IMR-90 (cell line): ENCODE measurements around the gene FAM83B. TPM values are rescaled to one million over a fixed set of nuclear protein-coding genes. Genes with fewer than 3 reads are reported as not detected.

ENCODE experiments used
- ATAC-seq: fragments of 200-7000 bp; cut with Tn5 transposase; 2 replicates; pipeline ENCODE4 v1.9.1; 2020; ENCODE audit warnings: low read depth, mild to moderate bottlenecking, moderate library complexity
- BruUV-seq: library from RNA; stranded (reverse); fragments of 400-500 nt; replicated peaks from 2 replicates; lab custom pipeline; 2021; lab: Mats Ljungman, UMichigan
- CTCF ChIA-PET: fragments of 300-600 bp; formaldehyde crosslinking; extraction: SDS; loops from one replicate; lab custom pipeline; 2021; ENCODE audit warnings: antibody characterized with exemption; lab: Yijun Ruan, JAX
- POLR2A ChIA-PET: fragments of 300-600 bp; sonication (Branson Sonifier 250); formaldehyde crosslinking; loops from one replicate; lab custom pipeline; 2022; ENCODE audit warnings: antibody characterized with exemption; ENCODE audit not compliant: unreplicated experiment; lab: Charles Lee
- DNase-seq: peaks from one replicate; pipeline ENCODE4 v3.0.0; 2013
- H2AFZ ChIP-seq: replicated peaks from 2 replicates; pipeline ENCODE3; 2013; ENCODE audit warnings: low read length, mild to moderate bottlenecking; ENCODE audit not compliant: poor library complexity
- H2AK5ac ChIP-seq: 2 replicates; pipeline ENCODE4 v1.6.1; 2013; ENCODE audit warnings: low read depth, low read length, inconsistent platforms
- H2AK9ac ChIP-seq: replicated peaks from 2 replicates; pipeline ENCODE3; 2013; ENCODE audit warnings: mild to moderate bottlenecking, low read depth, low read length, moderate library complexity; ENCODE audit not compliant: poor library complexity
- H2BK120ac ChIP-seq: 2 replicates; pipeline ENCODE4 v1.6.1; 2013; ENCODE audit warnings: low read depth, low read length, inconsistent platforms
- H2BK15ac ChIP-seq: 3 replicates; pipeline ENCODE4 v1.6.1; 2013; ENCODE audit warnings: low read depth, low read length, inconsistent platforms
- H2BK20ac ChIP-seq: 2 replicates; pipeline ENCODE4 v1.6.1; 2013; ENCODE audit warnings: low read depth, mild to moderate bottlenecking, inconsistent platforms, low read length, moderate library complexity
- H2BK5ac ChIP-seq: 2 replicates; pipeline ENCODE4 v1.6.1; 2013; ENCODE audit warnings: mild to moderate bottlenecking, low read depth, low read length, inconsistent platforms; ENCODE audit not compliant: poor library complexity, severe bottlenecking
- H3K14ac ChIP-seq: replicated peaks from 2 replicates; pipeline ENCODE4 v1.6.1; 2013; ENCODE audit warnings: low read depth, low read length, inconsistent platforms
- H3K18ac ChIP-seq: 2 replicates; pipeline ENCODE4 v1.6.1; 2013; ENCODE audit warnings: low read depth, low read length, control low read depth
- H3K23ac ChIP-seq: 2 replicates; pipeline ENCODE4 v1.6.1; 2013; ENCODE audit warnings: low read depth, low read length, inconsistent platforms
- H3K27ac ChIP-seq: 2 replicates; pipeline ENCODE4 v1.5.1; 2013; ENCODE audit warnings: mild to moderate bottlenecking, control low read depth, low read length; ENCODE audit not compliant: insufficient read depth
- H3K27me3 ChIP-seq: 2 replicates; pipeline ENCODE4 v1.6.1; 2013; ENCODE audit warnings: low read length; ENCODE audit not compliant: control insufficient read depth, insufficient read depth
- H3K36me3 ChIP-seq: 2 replicates; pipeline ENCODE4 v1.6.1; 2013; ENCODE audit warnings: low read length, mixed read lengths; ENCODE audit not compliant: control insufficient read depth, insufficient read depth
- H3K4ac ChIP-seq: 2 replicates; pipeline ENCODE4 v1.6.1; 2013; ENCODE audit warnings: low read depth, low read length, inconsistent platforms
- H3K4me1 ChIP-seq: 2 replicates; pipeline ENCODE4 v1.6.1; 2013; ENCODE audit warnings: low read length, mixed read lengths; ENCODE audit not compliant: control insufficient read depth, insufficient read depth
- H3K4me2 ChIP-seq: 2 replicates; pipeline ENCODE4 v1.6.1; 2013; ENCODE audit warnings: low read depth, mild to moderate bottlenecking, control low read depth, low read length, moderate library complexity
- H3K4me3 ChIP-seq: 2 replicates; pipeline ENCODE4 v1.5.1; 2013; ENCODE audit warnings: low read depth, mild to moderate bottlenecking, control low read depth, low read length, moderate library complexity; ENCODE audit not compliant: insufficient read depth
- H3K56ac ChIP-seq: 2 replicates; pipeline ENCODE4 v1.6.1; 2013; ENCODE audit warnings: low read length, inconsistent platforms; ENCODE audit not compliant: insufficient read depth; ENCODE audit errors: extremely low read depth
- H3K79me1 ChIP-seq, 2 experiments: 2 replicates each; pipeline ENCODE4 v1.6.1; 2013; ENCODE audit warnings: low read length in 2 of 2, inconsistent platforms in 1 of 2, low read depth in 1 of 2
- H3K9ac ChIP-seq: 2 replicates; pipeline ENCODE4 v1.6.1; 2013; ENCODE audit warnings: low read depth, low read length, control low read depth
- H3K9me1 ChIP-seq: 2 replicates; pipeline ENCODE4 v1.6.1; 2013; ENCODE audit warnings: low read length, inconsistent platforms; ENCODE audit not compliant: insufficient read depth
- H3K9me3 ChIP-seq: 2 replicates; pipeline ENCODE4 v1.6.1; 2013; ENCODE audit warnings: low read length; ENCODE audit not compliant: control insufficient read depth, insufficient read depth
- H4K20me1 ChIP-seq: 2 replicates; pipeline ENCODE4 v1.6.1; 2013; ENCODE audit warnings: low read length, inconsistent platforms; ENCODE audit not compliant: insufficient read depth
- H4K5ac ChIP-seq: 2 replicates; pipeline ENCODE4 v1.6.1; 2013; ENCODE audit warnings: mild to moderate bottlenecking, low read depth, low read length, control low read depth
- H4K8ac ChIP-seq, 2 experiments: 2 replicates each; pipeline ENCODE4 v1.6.1; 2013; ENCODE audit warnings: low read depth in 2 of 2, low read length in 2 of 2, control low read depth in 1 of 2, inconsistent platforms in 1 of 2
- H4K91ac ChIP-seq: 2 replicates; pipeline ENCODE4 v1.6.1; 2013; ENCODE audit warnings: low read depth, low read length, inconsistent platforms; ENCODE audit not compliant: insufficient read depth
- CEBPB ChIP-seq: IDR thresholded peaks from 2 replicates; pipeline ENCODE4 v1.6.1; 2012; ENCODE audit warnings: low read depth, low read length, improper control_type of control experiment
- CHD1 ChIP-seq: IDR thresholded peaks from 2 replicates; pipeline ENCODE4 v1.6.1; 2012; ENCODE audit warnings: low read depth, low read length, improper control_type of control experiment
- CTCF ChIP-seq: conservative IDR thresholded peaks from 2 replicates; pipeline ENCODE4 v1.5.1; 2012; ENCODE audit warnings: mild to moderate bottlenecking, low read depth, low read length, improper control_type of control experiment
- ELK1 ChIP-seq: fragments of 150-350 bp; IDR thresholded peaks from 2 replicates; pipeline ENCODE4 v1.6.1; 2016; ENCODE audit warnings: low read depth, mild to moderate bottlenecking, low read length, moderate library complexity, borderline replicate concordance
- FOS ChIP-seq: fragments of 150-350 bp; IDR thresholded peaks from 2 replicates; pipeline ENCODE4 v1.6.1; 2016; ENCODE audit warnings: low read depth, low read length
- MAFK ChIP-seq: IDR thresholded peaks from 2 replicates; pipeline ENCODE4 v1.6.1; 2012; ENCODE audit warnings: low read depth, low read length, improper control_type of control experiment
- MXI1 ChIP-seq: IDR thresholded peaks from 2 replicates; pipeline ENCODE4 v1.6.1; 2012; ENCODE audit warnings: low read depth, mild to moderate bottlenecking, low read length, moderate library complexity, borderline replicate concordance
- NFE2L2 ChIP-seq: fragments of 150-350 bp; IDR thresholded peaks from 2 replicates; pipeline ENCODE4 v1.6.1; 2016; ENCODE audit warnings: low read depth, mild to moderate bottlenecking, low read length
- POLR2A ChIP-seq: IDR thresholded peaks from 2 replicates; pipeline ENCODE4 v1.6.1; 2012; ENCODE audit warnings: mild to moderate bottlenecking, low read depth, low read length
- RAD21 ChIP-seq: IDR thresholded peaks from 2 replicates; pipeline ENCODE4 v1.6.1; 2012; ENCODE audit warnings: low read length, improper control_type of control experiment
- RCOR1 ChIP-seq: IDR thresholded peaks from 2 replicates; pipeline ENCODE4 v1.6.1; 2012; ENCODE audit warnings: mild to moderate bottlenecking, low read length, improper control_type of control experiment; ENCODE audit not compliant: insufficient replicate concordance
- RFX5 ChIP-seq: IDR thresholded peaks from 2 replicates; pipeline ENCODE4 v1.8.0; 2012; ENCODE audit warnings: low read depth, mild to moderate bottlenecking, low read length, moderate library complexity
- SMC3 ChIP-seq: fragments of 150-350 bp; IDR thresholded peaks from 2 replicates; pipeline ENCODE4 v1.6.1; 2016; ENCODE audit warnings: low read depth, mild to moderate bottlenecking, antibody characterized with exemption, low read length, moderate library complexity
- USF2 ChIP-seq: fragments of 150-350 bp; IDR thresholded peaks from 2 replicates; pipeline ENCODE4 v1.6.1; 2017; ENCODE audit warnings: mild to moderate bottlenecking, antibody characterized with exemption, low read length, low read depth
- WGBS, 2 experiments: methylation state at CpG; one replicate each; pipeline versions ENCODE4 v1.1.5 to v1.1.7; 2013; ENCODE audit warnings: missing lambda C conversion rate in 2 of 2; ENCODE audit not compliant: insufficient read length in 1 of 2; ENCODE audit errors: extremely low coverage in 2 of 2; 5-methylcytosine and 5-hydroxymethylcytosine counted together
- dilution Hi-C: fragments of 300-500 bp; cut with HindIII; formaldehyde crosslinking; loops from one replicate; pipeline ENCODE4 v1.14.3; 2018; ENCODE audit warnings: low sequenced_read_pairs; ENCODE audit not compliant: unreplicated experiment
- in situ Hi-C: fragments of 300-500 bp; cut with MboI; formaldehyde crosslinking; loops from 3 replicates; pipeline ENCODE4 v1.14.3; 2019; ENCODE audit warnings: low sequenced_read_pairs, inconsistent platforms, mixed read lengths
- intact Hi-C: fragments of 100-400 bp; cut with micrococcal nuclease; formaldehyde crosslinking; loops from 2 replicates; pipeline ENCODE4 v1.10.0; 2022
- polyA plus RNA-seq, 3 experiments: library from polyadenylated mRNA; depleted of rRNA; stranded (reverse); fragments of >200 nt; gene quantifications; 2 replicates each; pipeline ENCODE4 v1.2.3, GENCODE V29; 2012; ENCODE audit warnings: low replicate concordance in 1 of 3
- total RNA-seq: library from RNA; depleted of rRNA; stranded (reverse); fragments of >200 nt; gene quantifications from 2 replicates; pipeline ENCODE4 v1.2.3, GENCODE V29; 2012

The FAM83B gene
- total and polyA plus RNA-seq, 2 of the 4 experiments (the other 2 are of a cell fraction), result 0.02 to 0.18 TPM

DNA sequence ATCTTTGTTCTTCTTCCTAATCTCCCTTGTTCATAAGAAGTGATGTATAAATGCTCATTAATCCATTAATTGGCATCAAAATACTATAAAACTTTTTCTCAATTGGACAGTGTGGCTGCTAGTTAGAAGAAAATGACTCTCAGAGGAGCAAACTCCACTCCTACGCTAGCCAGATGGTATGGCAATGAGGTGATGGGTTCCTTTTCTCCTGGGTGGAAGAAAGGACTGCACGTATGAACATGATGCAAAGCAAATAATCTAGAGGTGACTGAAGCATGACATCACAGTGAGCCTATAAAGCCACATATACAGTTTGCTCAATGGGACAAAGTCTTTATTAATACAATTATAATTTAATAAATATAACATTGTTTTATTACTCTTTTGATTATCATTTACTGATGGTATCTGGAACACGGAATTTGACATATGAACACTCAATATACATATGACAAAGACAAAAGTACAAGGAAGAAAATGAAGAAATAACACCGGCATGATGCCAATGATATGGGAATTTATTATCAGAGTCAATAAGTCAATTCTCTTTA lies 46.4 kb upstream of the FAM83B start:
- in situ Hi-C loops, result no loop called here
- dilution Hi-C loops, result no loop called here

More for the DNA sequence above, 46.4 kb upstream of the FAM83B start:
- Histone ChIP-seq H3K18ac (no peak overlapping the region), H4K20me1 (no peaks in the 10 kb centered on the region), H2AFZ (no peak overlapping the region), H2BK15ac (peak overlapping the region; percentile 79; the same call in 1 of the 3 replicates), H4K91ac (no peak overlapping the region), H3K79me1 (no peaks in the 10 kb centered on the region), H4K5ac (no peak overlapping the region), H3K9me3 (peaks cover 2% of the 10 kb centered on the region; the same call in 1 of the 2 replicates), H4K8ac (no peak overlapping the region), H3K9ac (no peak overlapping the region), H3K14ac (no peak overlapping the region), H2BK20ac (peak overlapping the region; percentile 26; the same call in 1 of the 2 replicates), H3K4me1 (peaks cover 9% of the 10 kb centered on the region), H3K9me1 (0 out of 2 replicates have a peak, but pooled peaks cover 4% of the 10 kb centered on the region), H3K4ac (no peak overlapping the region), H3K27ac (no peak overlapping the region), H3K4me3 (no peak overlapping the region), H2BK5ac (no peak overlapping the region), H3K23ac (no peak overlapping the region), H3K27me3 (no peaks in the 10 kb centered on the region), H2BK120ac (0 out of 2 replicates have a peak overlapping the region, but pooled peaks have one; percentile 40), H2AK5ac (no peak overlapping the region; the same call in 1 of the 2 replicates), H3K36me3 (no peaks in the 10 kb centered on the region), H3K56ac (no peak overlapping the region), H3K4me2 (no peak overlapping the region), H2AK9ac (no peak overlapping the region)
- ATAC-seq (no peak), DNase-seq (no peak)
- CTCF ChIA-PET, result no interaction called here
- intact Hi-C loops, result loop anchor here (5.0 kb wide), 1 partner anchor 748 kb away; no protein-coding TSS in a partner anchor
- BruUV-seq, result no TSS peak
- POLR2A ChIA-PET, result no interaction called here
- WGBS, 2 experiments, result no CpG with 5 or more reads among the region's 4 CpGs
- TF ChIP-seq FOS (no peak), CEBPB (no peak), RFX5 (no peak), USF2 (no peak), ELK1 (no peak), MAFK (no peak), RAD21 (no peak), SMC3 (no peak), CTCF (no peak), MXI1 (no peak), NFE2L2 (no peak), POLR2A (no peak), RCOR1 (no peak), CHD1 (no peak)
